Measurements from ENCODE around the gene SMPX. TPM values are rescaled to one million over a fixed set of nuclear protein-coding genes. Genes with fewer than 3 reads are reported as not detected.

Gene SMPX
- total and polyA plus RNA-seq, 2 experiments from 2014 or later: not detected

- H3K9me2 ChIP-seq (ENCODE audit: insufficient read depth): no peaks in the 10 kb centered on the region
Observed at GRCh38 chrX:21800344-21800770, 42.4 kb upstream of the SMPX start.

More at GRCh38 chrX:21800344-21800770, 42.4 kb upstream of the SMPX start:
- no peaks in the 10 kb centered on the region for H3K27me3 ChIP-seq (ENCODE audit: insufficient read depth)
- no peaks in the 10 kb centered on the region for H3K36me3 ChIP-seq (ENCODE audit: insufficient read depth)
- Mint-ChIP-seq H3K9me3 (no peaks in the 10 kb centered on the region), H3K4me1 (no peaks in the 10 kb centered on the region), H3K36me3 (ENCODE audit: low read depth) (no peaks in the 10 kb centered on the region), H3K4me3 (no peak overlapping the region), H3K27me3 (ENCODE audit: insufficient read depth, low read depth, poor library complexity) (peaks cover 3% of the 10 kb centered on the region), H3K27ac (no peak overlapping the region)
- H2AFZ ChIP-seq: no peak overlapping the region
- no peak overlapping the region for H3K4me2 ChIP-seq
- H3K79me2 ChIP-seq (replicated peaks; ENCODE audit: insufficient read depth): no peaks in the 10 kb centered on the region
- no peak for DNase-seq (ENCODE audit: low spot score)
- ATAC-seq: no peak
- H3K27ac ChIP-seq (ENCODE audit: low read depth): no peak overlapping the region
- no peaks in the 10 kb centered on the region for H3K4me1 ChIP-seq (ENCODE audit: insufficient read depth)
- H3F3A ChIP-seq (replicated peaks; ENCODE audit: low read depth): no peaks in the 10 kb centered on the region
- H4K20me1 ChIP-seq (replicated peaks; ENCODE audit: insufficient read depth): no peaks in the 10 kb centered on the region
- no peak for TF ChIP-seq CREB1 (CRISPR knock-in tag; IDR thresholded peaks at IDR 0.05; ENCODE audit: low read depth)
- no peak for TF ChIP-seq POLR2AphosphoS5 (IDR thresholded peaks at IDR 0.05; ENCODE audit: low read depth)
- TF ChIP-seq NANOG (IDR thresholded peaks at IDR 0.05; ENCODE audit: borderline replicate concordance): no peak
- no peak for TF ChIP-seq ZNF114 (CRISPR knock-in tag; IDR thresholded peaks at IDR 0.05)
- TF ChIP-seq REST (IDR thresholded peaks at IDR 0.05; ENCODE audit: unreplicated experiment): no peak
- no peak for TF ChIP-seq CTCF (conservative IDR thresholded peaks at IDR 0.05; ENCODE audit: low read depth in 2 of 2)
- TF ChIP-seq JUNB (IDR thresholded peaks at IDR 0.05; ENCODE audit: unreplicated experiment): no peak
- TF ChIP-seq ETS1 (IDR thresholded peaks at IDR 0.05): no peak
- no peak for TF ChIP-seq ZNF331 (CRISPR knock-in tag; IDR thresholded peaks at IDR 0.05; ENCODE audit: low read depth)
- TF ChIP-seq EZH2 (IDR thresholded peaks at IDR 0.05; ENCODE audit: low read depth, unreplicated experiment): no peak
- no peak for TF ChIP-seq ZNF462 (CRISPR knock-in tag; IDR thresholded peaks at IDR 0.05)
- TF ChIP-seq EZH2phosphoT487 (IDR thresholded peaks at IDR 0.05; ENCODE audit: unreplicated experiment): no peak
- no peak for TF ChIP-seq STAT1 (IDR thresholded peaks at IDR 0.05; ENCODE audit: unreplicated experiment)
- H3K4me3 ChIP-seq: no peak overlapping the region
